Glomerular visceral epithelial cell (primary cell): ENCODE measurements around the gene SEPTIN8.
A peak's percentile ranks its signal among the peaks of the same experiment; 100 is the strongest.
"Not testable (repeated sequence)": the region's sequence is repeated elsewhere in the genome, so short reads cannot be mapped to it uniquely, and the experiment has no call there.

ENCODE experiments used
- DNase-seq: peaks from one replicate; pipeline ENCODE4 v3.0.0-alpha.2; 2016; ENCODE audit errors: extremely low spot score

Gene SEPTIN8

DNA sequence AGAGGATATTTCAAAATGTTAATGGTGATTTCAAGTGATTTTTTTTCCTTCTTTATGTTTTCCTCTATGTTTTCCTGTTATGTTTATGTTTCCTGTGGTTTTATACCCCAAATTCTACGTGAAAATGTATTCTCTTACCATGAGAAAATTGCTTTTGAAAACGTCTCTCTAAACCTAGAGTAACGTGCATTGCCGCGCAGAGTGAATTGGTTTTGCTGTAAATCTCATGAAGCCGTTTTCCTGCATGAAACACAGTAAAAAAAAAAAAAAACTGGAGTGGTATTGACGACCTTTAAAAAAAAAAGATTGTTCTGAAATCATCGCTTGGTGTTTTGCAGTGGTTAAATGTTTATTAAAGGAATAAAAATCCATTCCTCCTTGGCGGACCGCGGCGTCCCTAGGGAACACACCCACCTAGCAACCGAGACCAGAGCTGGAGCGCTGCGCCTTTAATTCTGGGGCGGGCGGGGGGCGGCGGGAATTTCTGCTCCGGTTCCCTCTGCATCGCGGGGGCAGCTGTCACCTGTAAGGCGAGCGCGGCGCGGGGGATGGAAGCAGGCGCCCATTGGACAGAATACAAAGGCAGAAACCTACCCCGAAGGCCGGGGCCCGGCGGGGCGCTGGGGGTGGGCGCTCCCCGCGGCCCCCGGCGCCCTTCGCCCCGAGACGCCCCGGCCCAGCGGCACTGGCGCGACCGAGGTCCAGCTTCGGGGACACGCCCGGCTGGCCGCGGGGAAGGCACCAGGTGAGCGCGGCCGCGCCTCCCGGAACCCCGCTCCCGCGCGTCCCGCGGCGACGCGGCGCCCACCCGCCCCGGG is 36.0 kb upstream of the SEPTIN8 start, which contains the start of gene SOWAHA:
Gene SOWAHA (plus strand): TSS at position 522 of the 818 bp plus-strand sequence. CDS start 320 bp downstream, outside the sequence.
- DNase-seq: no peak

DNA sequence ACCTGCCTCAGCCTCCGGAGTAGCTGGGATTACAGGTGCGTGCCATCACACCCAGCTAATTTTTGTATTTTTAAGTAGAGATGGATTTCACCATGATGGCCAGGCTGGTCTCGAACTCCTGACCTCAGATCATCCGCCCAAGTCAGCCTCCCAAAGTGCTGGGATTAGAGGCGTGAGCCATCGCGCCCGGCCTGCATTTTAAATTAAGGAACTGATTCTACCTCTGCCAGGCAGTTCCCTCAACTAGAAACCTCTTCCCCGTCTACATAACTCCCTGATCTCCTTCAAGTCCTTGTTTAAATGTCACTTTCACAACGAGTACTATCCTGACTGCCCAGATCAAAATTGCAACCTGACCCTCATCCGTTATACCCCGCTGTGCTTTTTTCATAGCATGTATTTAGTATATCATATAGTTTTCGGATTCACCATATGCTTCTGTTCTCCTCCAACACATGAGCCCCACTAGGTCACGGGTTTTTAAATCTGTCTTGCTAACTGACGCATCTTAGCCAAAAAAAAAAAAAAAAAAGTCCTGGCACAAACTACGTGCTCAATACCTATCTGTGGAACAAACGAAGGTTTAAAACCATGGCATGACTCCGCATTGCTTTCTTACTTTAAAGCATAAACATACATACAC is 35.2 kb upstream of the SEPTIN8 start:
- DNase-seq: no peak

DNA sequence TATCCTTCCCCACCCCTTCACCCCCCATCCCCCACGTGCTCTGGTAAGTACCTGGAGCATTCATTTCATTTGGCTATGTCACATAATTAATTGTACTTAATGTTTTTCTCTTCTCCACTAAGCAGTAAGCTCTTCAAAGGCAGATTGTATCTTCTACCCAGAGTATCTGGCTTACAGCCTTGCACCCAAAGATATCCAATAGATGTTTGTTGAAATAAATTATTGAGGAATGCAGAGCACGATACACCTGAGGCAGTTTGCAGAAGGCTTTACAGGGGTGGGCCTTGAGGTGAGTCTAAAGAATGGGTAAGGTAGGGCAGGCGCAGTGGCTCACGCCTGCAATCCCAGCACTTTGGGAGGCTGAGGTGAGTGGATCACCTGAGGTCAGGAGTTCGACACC is 33.6 kb upstream of the SEPTIN8 start:
- DNase-seq: no peak

DNA sequence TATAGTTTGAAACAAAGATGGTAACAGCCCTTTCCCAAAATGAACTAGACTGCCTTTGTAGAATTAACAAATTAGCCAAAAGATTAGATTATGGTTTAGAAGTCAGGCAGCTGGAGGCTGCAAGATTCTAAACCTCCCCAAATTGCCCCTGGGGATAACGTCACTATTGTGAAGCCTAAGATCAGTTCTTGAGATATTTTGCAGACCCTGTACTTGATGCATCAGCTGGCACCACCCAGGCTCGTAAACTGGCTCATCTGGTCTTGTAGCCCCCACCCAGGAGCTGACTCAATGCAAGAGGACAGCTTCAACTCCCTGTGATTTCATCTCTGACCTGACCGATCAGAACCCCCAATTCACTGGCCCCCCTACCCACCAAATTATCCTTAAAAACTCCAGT is 31.8 kb upstream of the SEPTIN8 start:
- DNase-seq: no peak

DNA sequence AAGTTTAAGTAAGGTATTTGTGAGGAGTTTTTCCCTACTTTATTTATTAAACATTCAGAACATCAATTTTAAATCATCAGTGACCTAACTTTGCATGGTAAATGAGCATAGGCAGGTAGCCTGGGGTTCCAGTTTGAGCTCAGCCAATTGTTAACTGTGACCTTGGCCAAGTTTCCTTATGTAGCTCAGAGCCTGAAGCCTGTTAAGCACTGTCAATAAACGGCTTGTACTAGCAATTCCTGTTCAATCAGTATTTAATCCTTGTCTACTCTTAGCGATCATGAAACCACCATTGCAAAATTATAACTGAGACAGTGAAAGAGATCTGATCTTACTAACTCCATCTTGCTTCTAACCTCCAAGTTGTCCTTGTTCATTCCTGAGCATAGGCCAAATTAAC is 31.4 kb upstream of the SEPTIN8 start:
- DNase-seq: no peak

DNA sequence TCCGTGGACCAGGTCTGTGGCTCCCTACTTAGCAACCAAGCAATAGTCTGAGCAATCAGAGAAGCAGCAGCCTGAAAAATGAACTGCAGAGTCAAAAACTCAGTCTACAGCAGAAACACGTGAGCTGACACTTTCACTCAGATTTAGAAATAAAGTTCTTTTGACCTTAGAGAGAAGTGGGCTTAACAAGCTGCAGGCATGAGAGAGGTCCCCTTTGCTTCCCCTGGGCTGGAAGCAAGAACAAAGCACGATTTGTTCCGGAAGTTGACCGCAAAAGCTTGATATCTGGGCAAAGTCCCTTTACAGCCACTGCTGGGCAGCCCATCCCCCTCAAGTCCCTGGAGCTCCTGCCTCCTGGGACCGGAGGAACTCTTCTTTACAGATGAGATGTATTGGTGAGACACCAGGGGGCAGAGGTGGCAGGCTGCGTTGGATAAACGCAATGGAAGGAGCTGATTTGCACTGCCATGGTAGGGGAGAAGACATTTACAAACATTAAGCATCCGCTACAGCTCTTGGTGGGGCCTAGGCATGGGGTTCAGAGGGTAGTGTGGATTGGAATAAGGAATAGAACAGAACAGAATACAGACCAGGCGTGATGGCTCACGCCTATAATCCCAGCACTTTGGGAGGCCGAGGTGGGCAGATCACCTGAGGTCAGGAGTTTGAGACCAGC is 30.3 kb upstream of the SEPTIN8 start:
- peak; percentile 26 for DNase-seq

DNA sequence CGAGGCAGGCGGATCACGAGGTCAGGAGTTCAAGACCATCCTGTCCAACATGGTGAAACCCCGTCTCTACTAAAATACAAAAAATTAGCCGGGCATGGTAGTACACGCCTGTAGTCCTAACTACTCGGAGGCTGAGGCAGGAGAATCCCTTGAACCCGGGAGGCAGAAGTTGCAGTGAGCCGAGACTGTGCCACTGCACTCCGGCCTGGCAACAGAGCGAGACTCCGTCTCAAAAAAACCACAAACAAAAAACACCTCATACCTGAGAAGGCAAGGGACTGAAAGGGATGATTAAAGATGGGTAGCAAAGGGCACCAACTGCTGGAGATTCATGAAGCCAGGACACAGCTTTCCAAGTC is 29.7 kb upstream of the SEPTIN8 start:
- not testable (repeated sequence) for DNase-seq

DNA sequence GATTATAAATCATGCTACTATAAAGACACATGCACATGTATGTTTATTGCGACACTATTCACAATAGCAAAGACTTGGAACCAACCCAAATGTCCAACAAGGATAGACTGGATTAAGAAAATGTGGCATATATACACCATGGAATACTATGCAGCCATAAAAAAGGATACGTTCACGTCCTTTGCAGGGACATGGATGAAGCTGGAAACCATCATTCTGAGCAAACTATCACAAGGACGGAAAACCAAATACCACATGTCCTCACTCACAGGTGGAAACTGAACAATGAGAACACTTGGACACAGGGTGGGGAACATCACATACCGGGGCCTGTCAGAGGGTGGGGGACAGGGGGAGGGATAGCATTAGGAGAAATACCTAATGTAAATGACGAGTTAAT is 28.8 kb upstream of the SEPTIN8 start:
- not testable (repeated sequence) for DNase-seq

DNA sequence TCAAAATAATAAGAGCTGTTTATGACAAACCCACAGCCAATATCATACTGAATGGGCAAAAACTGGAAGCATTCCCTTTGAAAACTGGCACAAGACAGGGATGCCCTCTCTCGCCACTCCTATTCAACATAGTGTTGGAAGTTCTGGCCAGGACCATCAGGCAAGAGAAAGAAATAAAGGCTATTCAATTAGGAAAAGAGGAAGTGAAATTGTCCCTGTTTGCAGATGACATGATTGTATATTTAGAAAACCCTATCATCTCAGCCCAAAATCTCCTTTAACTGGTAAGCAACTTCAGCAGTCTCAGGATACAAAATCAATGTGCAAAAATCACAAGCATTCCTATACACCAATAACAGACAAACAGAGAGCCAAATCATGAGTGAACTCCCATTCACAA is 27.2 kb upstream of the SEPTIN8 start:
- not testable (repeated sequence) for DNase-seq

DNA sequence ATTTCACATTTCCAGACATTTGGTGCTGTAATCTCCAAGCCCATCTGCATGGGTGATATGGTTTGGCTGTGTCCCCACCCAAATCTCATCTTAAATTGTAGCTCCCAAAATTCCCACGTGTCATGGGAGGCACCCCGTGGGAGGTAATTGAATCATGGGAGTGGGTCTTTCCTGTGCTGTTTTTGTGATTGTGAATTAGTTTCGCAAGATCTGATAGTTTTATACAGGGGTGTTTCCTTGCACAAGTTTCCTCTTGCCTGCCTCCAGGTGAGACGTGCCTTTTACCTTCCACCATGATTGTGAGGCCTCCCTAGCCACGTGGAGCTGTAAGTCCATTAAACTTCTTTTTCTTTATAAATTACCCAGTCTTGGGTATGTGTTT is 25.6 kb upstream of the SEPTIN8 start:
- not testable (repeated sequence) for DNase-seq

DNA sequence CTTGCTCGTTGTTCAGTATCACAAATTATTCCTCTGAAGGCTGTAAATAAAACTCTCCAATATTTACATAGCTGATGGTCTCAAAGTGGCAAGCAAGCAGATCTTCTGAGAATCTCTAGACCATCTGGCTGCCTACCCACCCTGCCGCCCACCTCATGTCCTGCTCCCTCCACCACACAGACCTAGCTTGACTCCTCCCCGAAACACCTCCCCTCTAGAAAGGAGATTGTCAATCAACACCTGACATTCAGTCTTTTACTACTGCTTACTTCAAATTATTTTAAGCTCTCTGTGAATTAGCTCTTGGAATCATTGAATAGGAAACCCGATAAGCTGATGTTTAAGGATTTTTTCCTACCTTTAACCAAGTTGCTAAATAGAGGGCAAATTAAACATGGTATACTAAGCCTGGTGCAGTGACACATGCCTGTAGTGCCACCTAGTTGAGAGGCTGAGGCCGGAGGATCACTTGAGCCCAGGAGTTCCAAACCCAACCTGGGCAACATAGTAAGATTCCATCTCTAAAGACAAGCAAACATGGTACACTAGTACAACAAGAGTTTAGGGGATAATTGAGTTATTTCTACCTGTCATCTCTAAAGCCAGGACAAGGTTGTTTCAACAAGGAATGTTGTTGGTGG is 25.1 kb upstream of the SEPTIN8 start:
- no peak for DNase-seq

DNA sequence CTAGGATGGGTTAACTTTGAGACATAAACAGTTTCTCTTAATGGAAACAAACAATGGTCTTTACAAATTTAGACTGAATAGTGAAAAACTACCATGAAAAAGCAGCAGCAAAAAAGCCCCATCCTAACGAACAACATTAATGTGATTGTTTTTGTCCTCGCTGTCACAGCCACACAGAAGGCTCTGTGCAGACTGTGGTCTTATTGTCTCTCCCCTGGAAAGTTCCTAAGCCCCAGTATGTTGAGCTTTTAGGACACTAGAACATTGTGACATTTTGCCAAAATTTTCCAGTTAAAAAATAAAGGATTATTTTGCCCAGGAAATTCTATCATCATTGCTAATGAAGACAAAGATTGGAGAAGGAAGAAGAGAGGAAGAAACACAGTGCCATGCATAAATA is 23.5 kb upstream of the SEPTIN8 start:
- DNase-seq: no peak

DNA sequence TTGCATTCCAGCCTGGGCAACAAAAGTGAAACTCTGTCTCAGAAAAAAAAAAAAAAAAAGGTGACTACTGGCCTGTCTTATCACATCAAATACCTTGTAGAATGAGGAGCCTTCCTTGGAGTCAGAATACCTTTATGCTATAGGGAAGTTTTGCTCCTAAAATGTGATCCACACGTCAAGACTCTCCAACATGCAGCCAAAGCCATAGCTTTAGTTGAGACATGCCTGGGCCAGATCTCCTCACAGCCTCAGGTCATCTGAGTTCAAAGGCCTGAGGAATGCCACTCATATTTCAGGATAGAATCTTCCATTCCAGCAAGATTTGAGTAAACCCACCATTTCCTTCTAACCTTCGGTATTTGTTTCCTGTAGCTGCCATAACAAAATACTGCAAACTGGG is 22.4 kb upstream of the SEPTIN8 start:
- no peak for DNase-seq

DNA sequence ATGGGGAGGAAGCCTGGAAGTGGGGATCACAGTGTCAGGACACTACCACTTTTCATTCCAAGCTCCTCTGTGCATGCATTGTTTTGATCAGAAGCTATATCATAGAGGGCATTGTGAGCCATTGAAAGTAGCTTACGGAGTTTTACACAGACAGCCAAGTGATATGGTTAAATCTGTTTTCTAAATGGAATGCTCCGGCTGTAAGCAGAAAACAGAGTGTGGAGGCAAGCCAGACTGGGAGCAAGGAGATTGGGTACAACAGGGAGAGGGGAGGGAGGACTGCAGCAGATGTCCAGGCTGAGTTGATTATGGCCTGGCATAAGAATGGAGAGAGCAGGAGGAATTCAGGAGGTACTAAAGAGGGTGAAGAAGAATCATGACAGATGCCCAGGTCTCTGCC is 20.6 kb upstream of the SEPTIN8 start:
- no peak for DNase-seq

DNA sequence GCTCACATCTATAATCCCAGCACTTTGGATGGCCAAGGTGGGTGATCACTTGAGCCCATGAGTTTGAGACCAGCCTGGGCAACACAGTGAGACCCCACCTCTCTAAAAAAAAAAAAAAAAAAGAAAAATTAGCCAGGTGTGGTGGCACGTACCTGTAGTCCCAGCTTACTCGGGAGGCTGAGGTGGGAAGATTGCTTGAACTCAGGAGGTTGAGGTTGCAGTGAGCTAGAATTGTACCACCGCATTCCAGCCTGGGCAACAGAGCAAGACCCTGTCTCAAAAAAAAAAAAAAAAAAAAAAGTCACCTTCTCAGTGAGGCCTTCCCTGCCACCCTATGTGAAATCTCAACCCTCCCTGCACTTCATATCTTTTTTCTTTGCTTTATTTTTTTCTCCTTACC is 14.0 kb upstream of the SEPTIN8 start:
- no peak for DNase-seq

DNA sequence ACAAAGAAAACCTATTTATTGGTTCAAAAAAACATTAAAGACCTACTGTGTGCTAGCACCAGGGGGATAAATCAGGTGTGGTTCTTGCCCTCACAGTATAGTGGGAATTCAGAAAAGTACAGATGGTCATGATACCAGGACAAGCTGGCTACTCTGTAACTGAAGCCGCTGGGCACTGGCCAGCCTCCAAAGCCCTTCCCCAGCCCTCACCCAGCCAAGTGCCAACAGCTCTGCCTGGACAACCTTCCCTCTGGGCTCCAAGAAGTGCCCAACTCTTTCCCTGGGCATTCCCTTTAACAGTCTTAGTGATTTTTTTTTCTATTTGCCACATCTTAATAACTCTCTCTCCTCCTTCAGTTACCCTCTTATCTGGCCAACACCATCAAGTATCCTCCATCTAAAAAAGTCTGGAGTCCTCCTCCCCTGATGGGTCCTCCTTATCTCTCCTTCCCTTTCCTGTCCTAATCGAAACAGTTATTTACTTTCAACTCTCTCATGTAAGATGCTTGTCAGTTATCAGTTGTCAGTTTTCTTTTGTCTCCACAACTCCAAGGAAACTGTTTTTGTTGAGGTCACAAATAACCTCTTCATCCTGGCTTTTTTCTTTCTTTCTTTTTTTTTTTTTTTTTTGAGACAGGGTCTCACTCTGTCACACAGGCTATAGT is 13.3 kb upstream of the SEPTIN8 start:
- no peak for DNase-seq

DNA sequence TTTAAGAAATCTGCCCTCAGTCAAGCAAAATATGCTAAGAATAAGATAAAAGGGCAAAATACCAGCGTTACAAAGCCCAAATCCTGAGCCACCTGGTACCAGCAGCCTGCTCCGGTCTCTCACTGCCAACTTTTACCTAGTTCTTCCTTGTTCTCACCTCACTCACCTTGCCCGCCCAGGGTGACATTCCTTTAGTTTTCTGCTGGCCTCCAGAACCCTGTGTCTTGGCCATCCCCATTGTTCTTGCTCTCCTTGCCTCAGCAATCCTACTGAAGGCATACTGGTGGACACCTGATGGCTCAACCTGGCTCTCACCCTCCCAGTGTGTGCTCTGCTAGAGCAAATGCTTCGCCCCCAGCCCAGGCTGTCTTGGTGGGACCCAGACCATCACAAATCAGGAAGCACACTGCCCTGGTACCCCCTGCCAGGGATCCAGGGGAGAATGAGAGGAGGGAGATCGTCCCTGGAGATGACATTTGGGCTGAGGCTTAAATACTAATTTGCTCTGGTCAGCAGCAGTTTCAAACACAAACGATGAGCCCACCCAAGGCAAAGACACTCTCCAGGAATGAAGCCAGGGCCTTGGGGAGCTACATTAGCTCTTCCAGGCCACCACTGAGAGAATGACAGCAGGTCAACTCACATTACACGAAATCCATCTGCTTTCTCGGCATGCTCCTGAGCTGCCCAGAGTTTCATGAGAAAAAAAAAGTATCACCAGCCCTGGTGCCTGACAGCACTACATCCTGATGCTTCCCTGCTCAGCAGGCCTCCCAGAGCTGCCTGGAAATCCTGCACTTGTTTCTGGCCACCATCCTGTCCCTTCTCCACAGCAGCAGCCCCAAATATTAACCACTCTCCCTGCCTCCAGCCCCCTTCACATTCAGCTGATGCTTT is 12.2 kb upstream of the SEPTIN8 start:
- no peak for DNase-seq

DNA sequence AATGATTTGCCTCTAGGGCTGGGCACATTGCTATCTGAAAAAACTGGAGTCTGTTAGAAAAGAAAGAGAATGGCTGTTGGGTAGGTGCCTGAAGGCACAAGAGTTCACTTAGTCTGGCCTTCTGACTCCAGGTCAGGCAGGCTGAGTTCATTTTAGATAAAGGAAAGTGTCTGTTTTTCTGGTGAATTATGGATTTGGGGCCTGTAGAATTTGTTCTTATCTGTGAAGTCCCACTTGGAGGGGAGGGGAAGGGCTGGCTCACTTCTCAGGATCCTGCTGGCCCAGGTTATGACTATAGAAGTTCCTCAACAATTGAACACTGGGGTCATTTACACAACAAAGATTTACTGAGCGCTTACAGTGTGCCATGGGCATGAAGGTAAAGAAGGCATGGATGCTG is 11.5 kb upstream of the SEPTIN8 start:
- no peak for DNase-seq

DNA sequence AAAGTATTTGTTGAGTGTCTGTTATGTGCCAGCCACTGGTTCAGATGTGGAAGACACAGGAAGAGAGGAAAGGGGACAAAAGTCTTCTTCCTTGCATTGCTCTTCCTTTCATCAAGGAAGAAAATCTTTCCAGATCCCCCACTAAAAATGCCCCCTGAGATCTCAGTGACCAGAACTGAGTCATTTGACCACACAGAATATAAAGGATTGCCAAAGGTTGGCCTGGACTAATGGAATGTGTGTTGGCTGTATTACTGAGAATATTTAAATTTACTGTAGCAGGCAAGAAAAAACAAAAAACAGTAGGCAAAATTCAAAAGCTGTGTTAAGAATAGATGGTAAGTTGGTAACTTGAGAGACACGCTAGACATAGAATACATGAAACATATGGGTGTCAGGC is 10.0 kb upstream of the SEPTIN8 start:
- peak; percentile 26 for DNase-seq

DNA sequence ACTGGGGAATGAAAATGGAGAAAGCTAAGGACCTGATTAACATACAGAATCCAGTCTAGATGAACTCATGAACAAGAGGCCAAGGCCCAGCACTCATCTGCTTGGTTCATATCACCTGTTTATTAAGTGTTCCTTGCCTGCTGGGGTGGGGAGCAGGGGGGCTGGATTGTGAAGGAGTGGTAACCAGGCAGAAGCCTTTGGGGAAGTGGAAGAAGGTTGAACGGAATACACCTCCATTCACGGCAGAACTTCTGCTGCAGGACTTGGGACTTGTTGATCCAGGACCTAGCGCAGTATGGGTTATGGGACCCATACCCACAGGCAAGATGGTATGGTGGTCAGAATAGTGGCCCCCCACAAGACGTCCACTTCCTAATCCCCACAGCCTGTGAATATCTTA is 8.8 kb upstream of the SEPTIN8 start:
- DNase-seq: no peak

DNA sequence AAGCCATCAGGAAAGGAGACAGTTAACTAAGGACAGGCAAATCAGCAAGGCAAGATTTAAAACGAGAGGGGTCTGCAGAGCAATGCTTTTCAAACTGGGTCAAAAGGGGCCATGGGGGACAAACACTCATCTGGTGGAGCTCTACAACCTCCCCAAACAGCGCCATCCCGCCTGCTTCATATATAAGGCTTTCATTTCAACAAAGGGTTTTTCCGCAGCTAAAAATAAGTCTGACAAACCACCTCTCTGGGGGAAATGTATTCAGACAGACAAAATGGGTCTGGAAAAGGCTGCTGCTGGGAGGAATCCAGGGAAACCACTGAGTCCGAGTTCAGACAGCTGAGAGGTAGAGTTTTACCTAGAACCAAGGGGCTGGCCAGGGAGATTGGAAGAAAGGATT is 8.3 kb upstream of the SEPTIN8 start:
- no peak for DNase-seq
